Endothelial cell of umbilical vein (primary cell): ENCODE measurements around the gene MLPH. TPM values are rescaled to one million over a fixed set of nuclear protein-coding genes. Genes with fewer than 3 reads are reported as not detected.

Source experiments
- BruUV-seq: library from RNA; stranded (reverse); fragments of 400-500 nt; replicated peaks from 2 replicates; lab custom pipeline; 2021; lab: Mats Ljungman, UMichigan
- CTCF ChIA-PET: fragments of 300-600, 350-600 bp; sonication (Branson Sonifier 250); formaldehyde crosslinking; loops from one replicate; lab custom pipeline; 2021; ENCODE audit warnings: antibody characterized with exemption, inconsistent platforms; lab: Charles Lee
- POLR2A ChIA-PET: fragments of 300-600, 350-600 bp; sonication (Branson Sonifier 250); formaldehyde crosslinking; loops from one replicate; lab custom pipeline; 2021; ENCODE audit warnings: antibody characterized with exemption, inconsistent platforms; lab: Charles Lee
- DNase-seq: peaks from one replicate; pipeline ENCODE4 v3.0.0-alpha.2; 2011; ENCODE audit warnings: low read depth, low spot score
- FAIRE-seq: peaks from 2 replicates; lab custom pipeline; 2011; peaks lifted over from hg19 to GRCh38; lab: Jason Lieb, UNC
- H2AFZ ChIP-seq: 2 replicates; pipeline ENCODE4 v1.6.0; 2012; ENCODE audit warnings: low read depth, low read length, control low read depth, inconsistent platforms
- H3K27ac ChIP-seq: 2 replicates; pipeline ENCODE4 v1.5.1; 2011; ENCODE audit warnings: low read depth, mild to moderate bottlenecking, control low read depth, low read length, moderate library complexity; ENCODE audit not compliant: insufficient read depth
- H3K27me3 ChIP-seq, 2 experiments: 2 replicates each; pipeline versions ENCODE4 v1.6.0 to v1.6.1; 2011; ENCODE audit warnings: low read length in 2 of 2, mixed read lengths in 1 of 2; ENCODE audit not compliant: control insufficient read depth in 2 of 2, insufficient read depth in 2 of 2
- H3K36me3 ChIP-seq, 2 experiments: 2 replicates in 1 of 2; 3 replicates in 1 of 2; pipeline ENCODE4 v1.5.1; 2011; ENCODE audit warnings: low read length in 2 of 2, mild to moderate bottlenecking in 1 of 2, moderate library complexity in 1 of 2; ENCODE audit not compliant: control insufficient read depth in 2 of 2, insufficient read depth in 2 of 2; ENCODE audit errors: extremely low read depth in 1 of 2
- H3K4me1 ChIP-seq: 3 replicates; pipeline ENCODE4 v1.5.1; 2011; ENCODE audit warnings: mild to moderate bottlenecking, low read length; ENCODE audit not compliant: control insufficient read depth, insufficient read depth; ENCODE audit errors: extremely low read depth
- H3K4me2 ChIP-seq: 2 replicates; pipeline ENCODE4 v1.6.1; 2011; ENCODE audit warnings: low read length, control low read depth, mixed read lengths; ENCODE audit not compliant: insufficient read depth
- H3K4me3 ChIP-seq, 3 experiments: fragments of 200-600 bp in 1 of 3; sonication (generic), shearing (Covaris generic) in 1 of 3; replicated peaks in 1 of 3; 2 replicates each; pipeline ENCODE4 v1.5.1; 2011 to 2016; ENCODE audit warnings: control low read depth in 3 of 3, low read length in 3 of 3, mild to moderate bottlenecking in 2 of 3, inconsistent platforms in 1 of 3, low read depth in 1 of 3, moderate library complexity in 1 of 3; ENCODE audit not compliant: insufficient read depth in 1 of 3
- H3K79me2 ChIP-seq: 2 replicates; pipeline ENCODE4 v1.6.0; 2012; ENCODE audit warnings: low read length, inconsistent platforms; ENCODE audit not compliant: control insufficient read depth, insufficient read depth
- H3K9ac ChIP-seq: replicated peaks from 2 replicates; pipeline ENCODE3; 2011; ENCODE audit warnings: low read length, control low read depth; ENCODE audit not compliant: insufficient read depth; ENCODE audit errors: extremely low read depth
- H3K9me1 ChIP-seq: replicated peaks from 3 replicates; pipeline ENCODE4 v1.6.0; 2011; ENCODE audit warnings: mild to moderate bottlenecking, low read length; ENCODE audit not compliant: control insufficient read depth, insufficient read depth; ENCODE audit errors: extremely low read depth
- H3K9me3 ChIP-seq: replicated peaks from 2 replicates; pipeline ENCODE4 v1.5.1; 2012; ENCODE audit warnings: low read length, inconsistent platforms; ENCODE audit not compliant: control insufficient read depth, insufficient read depth
- H4K20me1 ChIP-seq: replicated peaks from 2 replicates; pipeline ENCODE3; 2011; ENCODE audit warnings: mild to moderate bottlenecking, low read length; ENCODE audit not compliant: control insufficient read depth, insufficient read depth; ENCODE audit errors: extremely low read depth
- EZH2 ChIP-seq: IDR thresholded peaks from 2 replicates; pipeline ENCODE4 v1.6.1; 2012; ENCODE audit warnings: borderline replicate concordance, low read depth, mild to moderate bottlenecking, moderate library complexity, low read length, inconsistent platforms; ENCODE audit not compliant: severe bottlenecking
- FOS ChIP-seq: IDR thresholded peaks from 2 replicates; pipeline ENCODE4 v1.6.1; 2011; ENCODE audit warnings: mild to moderate bottlenecking, low read length, moderate library complexity, borderline replicate concordance; ENCODE audit not compliant: insufficient read depth
- GATA2 ChIP-seq: IDR thresholded peaks from 2 replicates; pipeline ENCODE4 v1.7.0; 2011; ENCODE audit warnings: low read depth, mild to moderate bottlenecking, moderate library complexity, mixed read lengths, low read length; ENCODE audit not compliant: insufficient read length, insufficient read depth
- JUN ChIP-seq: IDR thresholded peaks from 2 replicates; pipeline ENCODE4 v1.6.1; 2011; ENCODE audit warnings: borderline replicate concordance, low read depth; ENCODE audit not compliant: insufficient read length, insufficient read depth
- MAX ChIP-seq: IDR thresholded peaks from 2 replicates; pipeline ENCODE4 v1.6.1; 2011; ENCODE audit not compliant: insufficient read depth, insufficient read length
- MYC ChIP-seq: IDR thresholded peaks from one replicate; pipeline ENCODE4 v1.6.1; 2011; ENCODE audit warnings: mild to moderate bottlenecking, low read depth, low read length
- POLR2A ChIP-seq: IDR thresholded peaks from 2 replicates; pipeline ENCODE4 v1.6.1; 2012; ENCODE audit warnings: low read depth, mild to moderate bottlenecking, control low read depth, low read length
- POLR2AphosphoS5 ChIP-seq: IDR thresholded peaks from 2 replicates; pipeline ENCODE4 v1.6.1; 2012; ENCODE audit warnings: low read depth, mild to moderate bottlenecking, control low read depth, low read length, moderate library complexity; ENCODE audit not compliant: insufficient read depth
- dilution Hi-C: fragments of 300-500 bp; cut with MboI; formaldehyde crosslinking; loops from one replicate; pipeline ENCODE4 v1.15.0; 2019; ENCODE audit warnings: low sequenced_read_pairs; ENCODE audit not compliant: extremely low pct_ligation_motif_present
- intact Hi-C: fragments of 100-400 bp; cut with micrococcal nuclease; formaldehyde crosslinking; loops from one replicate; pipeline ENCODE4 v1.10.0; 2022
- polyA plus RNA-seq, 4 experiments: library from polyadenylated mRNA; depleted of rRNA in 3 of 4; stranded (reverse) in 3 of 4; unstranded in 1 of 4; fragments of >200 nt; gene quantifications; 2 replicates each; pipeline versions ENCODE4 v1.2.1 to v1.2.3, GENCODE V29; 2011 to 2012; ENCODE audit warnings: missing spikeins in 1 of 4
- total RNA-seq: library from RNA; stranded (reverse); gene quantifications from 2 replicates; pipeline ENCODE4 v1.2.3, GENCODE V29; 2021
- TF ChIP-seq, protein P1 (sequence below), 2 donors: IDR thresholded peaks; 1 replicate in 1 of 2; 2 replicates in 1 of 2; pipeline ENCODE4 v1.5.1; 2011; ENCODE audit warnings: low read length in 2 of 2, mild to moderate bottlenecking in 2 of 2, moderate library complexity in 2 of 2, control low read depth in 1 of 2, inconsistent platforms in 1 of 2, low read depth in 1 of 2; ENCODE audit not compliant: insufficient read depth in 1 of 2; ENCODE audit errors: extremely low read depth in 1 of 2

The MLPH gene
- total and polyA plus RNA-seq, 2 donors (not counting 3 experiments of a cell fraction or from before 2014, with no cell fraction given), result not detected

DNA sequence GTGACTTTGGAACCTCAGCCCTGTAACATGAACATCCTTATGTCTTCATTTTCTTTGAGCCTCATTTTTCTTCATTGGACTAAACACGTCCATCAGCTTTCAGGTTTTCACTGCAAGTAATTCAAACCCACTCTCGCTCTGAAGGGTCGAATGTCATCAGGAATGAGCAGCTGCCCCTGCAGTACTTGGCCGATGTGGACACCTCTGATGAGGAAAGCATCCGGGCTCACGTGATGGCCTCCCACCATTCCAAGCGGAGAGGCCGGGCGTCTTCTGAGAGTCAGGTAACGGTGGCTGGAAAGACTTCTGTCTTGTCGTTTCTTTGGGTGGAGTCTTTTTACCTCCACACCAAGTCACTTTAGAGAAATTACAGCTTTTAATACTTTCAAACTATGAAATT, 40.2 kb downstream of the MLPH start:
- H3K79me2 ChIP-seq, result no peaks in the 10 kb centered on the region
- no peaks in the 10 kb centered on the region for H4K20me1 ChIP-seq
- no peaks in the 10 kb centered on the region for H3K9me1 ChIP-seq
- H3K9ac ChIP-seq, result no peak overlapping the region
- ChIA-PET CTCF (interaction anchor here (2.1 kb wide), 1 partner anchor 14 kb away, joined by 8 read pairs; no protein-coding TSS in a partner anchor), POLR2A (no interaction called here)
- intact Hi-C loops, result loop anchor here (1.0 kb wide), 1 partner anchor 41 kb away; no protein-coding TSS in a partner anchor
- H3K4me2 ChIP-seq, result no peak overlapping the region
- H3K27ac ChIP-seq, result no peak overlapping the region
- no peak for FAIRE-seq
- H3K4me3 ChIP-seq, result no peak overlapping the region
- H3K9me3 ChIP-seq, result no peaks in the 10 kb centered on the region
- no peaks in the 10 kb centered on the region for H3K27me3 ChIP-seq
- no peak overlapping the region for H2AFZ ChIP-seq
- no peaks in the 10 kb centered on the region for H3K36me3 ChIP-seq
- no TSS peak for BruUV-seq
- DNase-seq, result no peak
- H3K4me1 ChIP-seq, result peaks cover 2% of the 10 kb centered on the region
- TF ChIP-seq GATA2, result no peak
- no peak for TF ChIP-seq EZH2
- no peak for TF ChIP-seq MAX
- no peak for TF ChIP-seq MYC
- TF ChIP-seq, protein P1, sequence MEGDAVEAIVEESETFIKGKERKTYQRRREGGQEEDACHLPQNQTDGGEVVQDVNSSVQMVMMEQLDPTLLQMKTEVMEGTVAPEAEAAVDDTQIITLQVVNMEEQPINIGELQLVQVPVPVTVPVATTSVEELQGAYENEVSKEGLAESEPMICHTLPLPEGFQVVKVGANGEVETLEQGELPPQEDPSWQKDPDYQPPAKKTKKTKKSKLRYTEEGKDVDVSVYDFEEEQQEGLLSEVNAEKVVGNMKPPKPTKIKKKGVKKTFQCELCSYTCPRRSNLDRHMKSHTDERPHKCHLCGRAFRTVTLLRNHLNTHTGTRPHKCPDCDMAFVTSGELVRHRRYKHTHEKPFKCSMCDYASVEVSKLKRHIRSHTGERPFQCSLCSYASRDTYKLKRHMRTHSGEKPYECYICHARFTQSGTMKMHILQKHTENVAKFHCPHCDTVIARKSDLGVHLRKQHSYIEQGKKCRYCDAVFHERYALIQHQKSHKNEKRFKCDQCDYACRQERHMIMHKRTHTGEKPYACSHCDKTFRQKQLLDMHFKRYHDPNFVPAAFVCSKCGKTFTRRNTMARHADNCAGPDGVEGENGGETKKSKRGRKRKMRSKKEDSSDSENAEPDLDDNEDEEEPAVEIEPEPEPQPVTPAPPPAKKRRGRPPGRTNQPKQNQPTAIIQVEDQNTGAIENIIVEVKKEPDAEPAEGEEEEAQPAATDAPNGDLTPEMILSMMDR (IDR thresholded peaks at IDR 0.05; ENCODE audit: extremely low read depth in 1 of 2, insufficient read depth in 1 of 2, low read depth in 1 of 2, low read length in 2 of 2), result no peak
- TF ChIP-seq FOS, result no peak
- no peak for TF ChIP-seq JUN
- no peak for TF ChIP-seq POLR2AphosphoS5
- no peak for TF ChIP-seq POLR2A
- dilution Hi-C loops, result no loop called here
